Measurements from ENCODE around the gene B9D1.

The B9D1 gene

GRCh38 chr17:19387921-19388521 lies 25.5 kb upstream of the B9D1 start:
- DNase-seq: peak; percentile 89

- DNase-seq: peak; percentile 97
These were observed 24.7 kb upstream of the B9D1 start, which contains the start of gene MFAP4 for GRCh38 chr17:19386974-19387920. Gene MFAP4 (minus strand): TSS chr17:19387190. CDS start chr17:19387155, 35 bp downstream.

GRCh38 chr17:19386051-19386929 lies 23.8 kb upstream of the B9D1 start:
- DNase-seq: peak; percentile 91

- DNase-seq: no peak
These were observed 23.0 kb upstream of the B9D1 start for GRCh38 chr17:19385521-19385983.

GRCh38 chr17:19384723-19385391 lies 22.3 kb upstream of the B9D1 start:
- peak; percentile 88 for DNase-seq

GRCh38 chr17:19383681-19384470 lies 21.4 kb upstream of the B9D1 start:
- DNase-seq: no peak

- DNase-seq: no peak
These were observed 20.3 kb upstream of the B9D1 start for GRCh38 chr17:19382531-19383444.

- no peak for DNase-seq
These were observed 19.4 kb upstream of the B9D1 start for GRCh38 chr17:19381741-19382444.

- no peak for DNase-seq
These were observed 18.8 kb upstream of the B9D1 start for GRCh38 chr17:19381361-19381740.

- DNase-seq: no peak
These were observed 18.2 kb upstream of the B9D1 start for GRCh38 chr17:19380481-19381301.

- DNase-seq: no peak
These were observed 17.0 kb upstream of the B9D1 start for GRCh38 chr17:19379361-19380065.

GRCh38 chr17:19378416-19379360 lies 16.2 kb upstream of the B9D1 start, which contains the start of gene MAPK7:
Gene MAPK7 (plus strand): TSS chr17:19378498. CDS start chr17:19378901, 403 bp downstream.
- no peak for DNase-seq

GRCh38 chr17:19377602-19378415 lies 15.3 kb upstream of the B9D1 start:
- DNase-seq: peak; percentile 99

- DNase-seq: no peak
These were observed 14.3 kb upstream of the B9D1 start for GRCh38 chr17:19376811-19377210.

GRCh38 chr17:19375732-19376131 lies 13.2 kb upstream of the B9D1 start:
- DNase-seq: no peak

GRCh38 chr17:19374136-19374535 lies 11.6 kb upstream of the B9D1 start:
- DNase-seq: no peak

Data from fibroblast of skin of right biceps (primary cell).